Hematopoietic multipotent progenitor cell treated with erythropoietin and hydrocortisone succinate and interleukin-3 and kit ligand, for 15 days (in vitro differentiated cells): ENCODE results near the gene CAPS.
"Not testable (repeated sequence)": the region's sequence is repeated elsewhere in the genome, so short reads cannot be mapped to it uniquely, and the experiment has no call there.

Experiments
- DNase-seq: peaks from one replicate; pipeline ENCODE4 v3.0.0-alpha.2; 2015; ENCODE audit warnings: low spot score

CAPS gene

GRCh38 chr19:5913739-5914357 lies at the start of gene CAPS:
TSS of gene CAPS (plus strand) at chr19:5914254. CDS start at chr19:5914407, 153 bp downstream.
- DNase-seq = no peak

- no peak for DNase-seq
Observed at GRCh38 chr19:5864725-5865486, 49.1 kb upstream of the CAPS start.

GRCh38 chr19:5865772-5866171 lies 48.3 kb upstream of the CAPS start:
- no peak for DNase-seq

- DNase-seq = no peak
Observed at GRCh38 chr19:5867201-5868136, 46.6 kb upstream of the CAPS start.

DNA sequence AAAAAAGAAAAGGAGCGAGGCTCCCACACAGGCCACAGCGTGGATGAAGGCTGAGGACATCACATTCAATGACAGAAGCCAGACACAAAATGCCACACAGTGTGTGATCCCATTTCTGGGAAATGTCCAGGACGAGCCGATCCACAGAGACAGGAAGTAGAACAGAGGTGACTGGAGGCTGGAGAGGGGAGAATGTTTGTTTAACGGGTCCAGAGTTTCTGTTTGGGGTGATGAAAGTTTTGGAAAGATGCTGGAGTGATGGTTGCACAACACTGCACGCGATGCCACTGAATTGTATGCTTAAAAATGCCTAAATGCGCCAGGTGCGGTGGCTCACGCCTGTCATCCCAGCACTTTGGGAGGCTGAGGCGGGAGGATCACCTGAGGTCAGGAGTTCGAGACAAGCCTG lies 43.1 kb upstream of the CAPS start:
- no peak for DNase-seq

DNA sequence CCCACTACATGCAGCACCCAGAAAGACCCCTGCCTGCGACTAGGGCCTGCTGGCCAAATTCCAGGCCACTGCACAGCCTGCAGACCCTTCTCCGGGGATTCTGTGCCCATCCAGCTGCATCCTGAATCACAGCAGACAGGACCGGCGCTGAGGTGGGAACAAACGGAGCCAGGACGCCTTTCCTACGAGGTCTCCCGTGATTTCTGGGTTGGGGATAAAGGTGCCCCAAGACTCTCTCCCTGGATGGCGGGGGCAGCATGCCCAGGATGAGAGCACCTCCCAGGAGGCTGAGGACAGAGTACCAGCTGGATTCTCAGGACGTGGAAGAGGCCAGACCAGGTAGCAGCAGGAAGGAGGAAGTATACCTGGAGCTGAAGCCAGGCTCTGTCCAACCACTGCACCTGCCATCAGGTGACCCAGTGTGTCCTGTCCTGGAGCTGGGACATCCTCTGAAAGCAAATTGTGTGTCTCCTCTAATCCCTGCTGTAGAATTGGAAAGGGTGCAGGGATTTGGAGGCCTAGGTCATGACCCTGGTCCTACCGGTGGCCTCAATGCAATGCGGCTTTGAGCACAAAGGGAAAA lies 40.3 kb upstream of the CAPS start:
- DNase-seq = no peak

GRCh38 chr19:5874496-5874895 lies 39.6 kb upstream of the CAPS start:
- not testable (repeated sequence) for DNase-seq

DNA sequence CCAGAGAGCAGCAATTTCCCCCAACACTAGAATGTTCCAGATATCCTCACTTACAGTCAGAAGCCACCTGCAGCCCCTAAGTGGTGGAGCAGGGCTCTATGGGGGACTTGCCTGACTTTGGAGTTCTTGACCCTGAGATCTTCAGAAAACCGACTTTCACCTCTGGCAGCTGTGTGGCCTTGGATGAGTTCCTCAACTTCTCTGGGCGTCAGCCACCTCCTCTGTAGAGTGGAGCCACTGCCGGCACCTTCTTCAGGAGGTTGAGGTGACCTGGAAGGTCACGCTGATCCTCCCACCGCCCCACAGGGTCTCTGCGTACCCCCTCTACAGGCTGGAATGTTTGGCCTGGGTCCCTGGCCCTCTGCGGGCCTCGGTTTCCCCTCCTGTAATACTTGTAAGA lies 36.6 kb upstream of the CAPS start:
- no peak for DNase-seq

GRCh38 chr19:5877882-5878281 lies 36.2 kb upstream of the CAPS start:
- no peak for DNase-seq

- no peak for DNase-seq
Observed at GRCh38 chr19:5880196-5880595, 33.9 kb upstream of the CAPS start.

GRCh38 chr19:5880604-5881078 lies 33.4 kb upstream of the CAPS start:
- DNase-seq = no peak

- DNase-seq = no peak
Observed at GRCh38 chr19:5881543-5882299, 32.3 kb upstream of the CAPS start.

- no peak for DNase-seq
Observed at GRCh38 chr19:5882421-5882968, 31.6 kb upstream of the CAPS start.

DNA sequence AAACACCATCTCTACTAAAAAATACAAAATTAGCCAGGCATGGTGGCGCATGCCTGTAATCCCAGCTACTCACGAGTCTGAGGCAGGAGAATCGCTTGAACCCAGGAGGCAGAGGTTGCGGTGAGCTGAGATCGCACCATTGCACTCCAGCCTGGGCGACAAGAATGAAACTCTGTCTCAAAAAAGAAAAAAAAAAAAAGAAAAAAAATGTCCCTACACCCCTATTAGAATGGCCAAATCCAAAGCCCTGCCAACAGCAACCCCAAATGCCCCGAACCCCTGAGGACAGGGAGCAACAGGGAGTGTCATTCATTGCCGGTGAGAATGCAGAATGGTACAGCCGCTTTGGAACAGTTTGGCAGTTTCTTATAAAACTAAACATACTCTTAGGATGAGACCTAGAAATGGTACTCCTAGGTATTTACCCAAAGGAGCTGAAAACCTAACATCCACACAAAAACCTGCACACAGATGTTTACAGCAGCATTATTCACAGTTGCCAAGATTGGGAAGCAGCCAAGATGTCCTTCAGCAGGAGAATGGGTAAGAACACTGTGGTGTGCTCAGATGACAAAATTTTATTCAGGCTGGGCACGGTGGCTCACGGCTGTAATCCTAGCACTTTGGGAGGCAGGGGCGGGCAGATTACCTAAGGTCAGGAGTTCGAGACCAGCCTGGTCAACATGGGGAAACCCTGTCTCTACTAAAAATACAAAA lies 30.7 kb upstream of the CAPS start:
- DNase-seq = not testable (repeated sequence)

- DNase-seq = not testable (repeated sequence)
Observed at GRCh38 chr19:5884065-5884811, 29.8 kb upstream of the CAPS start.

GRCh38 chr19:5889288-5889971 lies 24.6 kb upstream of the CAPS start:
- DNase-seq = no peak

DNA sequence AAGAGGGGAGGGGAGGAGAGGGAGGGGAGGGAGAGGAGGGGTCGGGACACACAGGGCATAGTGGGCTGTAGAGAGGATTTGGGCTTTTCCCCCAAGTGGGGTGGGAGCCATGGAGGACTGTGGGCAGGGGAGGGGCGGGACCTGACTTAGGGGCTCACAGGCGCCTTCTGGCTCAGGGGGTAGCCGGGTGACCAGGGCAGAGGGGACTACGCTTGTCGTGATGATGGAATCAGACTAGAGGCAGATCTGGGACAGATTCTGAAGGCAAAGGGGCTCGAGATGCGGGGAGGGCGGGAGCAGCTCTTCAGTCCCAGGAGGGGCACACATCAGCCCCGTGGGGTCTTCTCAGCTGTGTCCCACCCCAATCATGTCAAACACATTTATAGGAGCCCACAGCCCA lies 24.0 kb upstream of the CAPS start:
- DNase-seq = no peak

GRCh38 chr19:5891572-5891937 lies 22.5 kb upstream of the CAPS start:
- no peak for DNase-seq
